WTC11 (cell line): ENCODE results near the gene PI4KA.

Experiments used
- CTCF ChIP-seq: fragments of 200-600 bp; IDR thresholded peaks from 2 replicates; pipeline ENCODE4 v1.8.0; 2022; ENCODE audit warnings: antibody characterized with exemption
- E2F4 ChIP-seq: sonication (generic); formaldehyde crosslinking; IDR thresholded peaks from 2 replicates; pipeline ENCODE4 v1.8.1; 2022; ENCODE audit warnings: low read depth, mild to moderate bottlenecking, moderate library complexity, missing genetic modification reagents, borderline replicate concordance
- JUN ChIP-seq: sonication (generic); formaldehyde crosslinking; IDR thresholded peaks from 2 replicates; pipeline ENCODE4 v1.8.0; 2023; ENCODE audit warnings: mild to moderate bottlenecking, missing genetic modification reagents
- MAX ChIP-seq: sonication (generic); formaldehyde crosslinking; IDR thresholded peaks from 2 replicates; pipeline ENCODE4 v1.8.0; 2022; ENCODE audit warnings: mild to moderate bottlenecking, missing genetic modification reagents
- NFE2L1 ChIP-seq: sonication (generic); formaldehyde crosslinking; IDR thresholded peaks from 2 replicates; pipeline ENCODE4 v1.8.1; 2023; ENCODE audit warnings: missing genetic modification reagents
- NR2C2 ChIP-seq: sonication (generic); formaldehyde crosslinking; IDR thresholded peaks from 2 replicates; pipeline ENCODE4 v1.8.0; 2022; ENCODE audit warnings: mild to moderate bottlenecking, missing genetic modification reagents
- SP1 ChIP-seq: sonication (generic); formaldehyde crosslinking; conservative IDR thresholded peaks from 2 replicates; pipeline ENCODE4 v1.8.1; 2022; ENCODE audit warnings: missing genetic modification reagents

- TF ChIP-seq CTCF (no peak), JUN (CRISPR knock-in tag) (no peak), MAX (CRISPR knock-in tag) (no peak), NR2C2 (CRISPR knock-in tag) (no peak), E2F4 (CRISPR knock-in tag) (no peak), SP1 (no peak), NFE2L1 (CRISPR knock-in tag) (no peak)
Measured at GRCh38 chr22:20847318-20847822, 11.2 kb downstream of the PI4KA start.
